Astrocyte of the spinal cord (primary cell): ENCODE data around the gene E2F2.
"Not testable (repeated sequence)": the region's sequence is repeated elsewhere in the genome, so short reads cannot be mapped to it uniquely, and the experiment has no call there.

Source experiments
- DNase-seq: peaks from one replicate; pipeline ENCODE4 v3.0.0; 2011; ENCODE audit warnings: low read depth, low spot score
- H3K4me3 ChIP-seq: 2 replicates; pipeline ENCODE4 v1.5.1; 2011; ENCODE audit warnings: low read depth, mild to moderate bottlenecking, low read length, moderate library complexity
- CTCF ChIP-seq: IDR thresholded peaks from 2 replicates; pipeline ENCODE4 v1.5.1; 2012; ENCODE audit warnings: low read depth, mild to moderate bottlenecking, low read length, inconsistent platforms
- in situ Hi-C: cut with HindIII; loops from 2 replicates; pipeline ENCODE4 v1.10.0; 2017; ENCODE audit warnings: low sequenced_read_pairs

The E2F2 gene

GRCh38 chr1:23505851-23506250 lies 25.2 kb downstream of the E2F2 start:
- no peak for DNase-seq
- TF ChIP-seq CTCF, result no peak
- H3K4me3 ChIP-seq, result no peak overlapping the region
- in situ Hi-C loops, result no loop called here

GRCh38 chr1:23504156-23504555 lies 26.9 kb downstream of the E2F2 start:
- H3K4me3 ChIP-seq, in situ Hi-C loops: not testable (repeated sequence)

DNA sequence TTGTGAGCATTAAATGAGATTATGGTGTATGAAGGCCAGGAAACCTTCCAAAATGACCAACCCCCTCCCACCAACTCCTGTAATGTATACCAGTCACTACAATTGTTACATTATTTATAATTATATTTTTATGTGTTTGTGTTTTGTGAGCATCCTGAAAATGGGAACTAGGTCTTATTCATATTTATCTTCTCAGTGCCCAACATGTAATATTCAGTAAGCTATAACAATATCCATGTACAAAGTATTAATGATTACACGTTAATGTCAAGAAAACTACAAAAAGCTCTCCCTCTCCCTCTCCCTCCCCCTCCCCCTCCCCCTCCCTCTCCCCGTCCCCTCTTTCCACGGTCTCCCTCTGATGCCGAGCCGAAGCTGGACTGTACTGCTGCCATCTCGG lies 28.1 kb downstream of the E2F2 start:
- TF ChIP-seq CTCF, result no peak
- no peak for DNase-seq
- H3K4me3 ChIP-seq, result no peak overlapping the region
- in situ Hi-C loops, result no loop called here

More at GRCh38 chr1:23504156-23504555, 26.9 kb downstream of the E2F2 start:
- not testable (repeated sequence) for DNase-seq

DNA sequence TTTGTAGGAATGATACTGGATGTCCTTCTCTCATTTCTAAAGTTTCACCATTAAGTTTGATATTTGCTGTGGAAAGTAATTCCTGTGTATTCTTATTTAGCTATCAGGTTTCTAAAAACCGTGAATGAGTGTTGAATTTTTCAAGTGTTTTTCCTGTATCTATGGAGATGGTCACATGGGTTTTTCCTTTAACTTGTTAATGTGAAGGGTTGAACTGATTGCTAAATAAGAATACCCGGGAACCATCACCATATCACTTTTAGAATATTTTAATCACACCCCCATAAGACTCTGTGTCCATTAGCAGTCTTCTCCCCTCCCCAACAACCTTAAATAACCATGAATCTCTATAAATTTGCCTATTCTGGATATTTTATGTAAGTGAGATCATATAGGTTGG lies 30.6 kb downstream of the E2F2 start:
- H3K4me3 ChIP-seq, result no peak overlapping the region
- DNase-seq, result no peak
- no peak for TF ChIP-seq CTCF
- in situ Hi-C loops, result no loop called here

DNA sequence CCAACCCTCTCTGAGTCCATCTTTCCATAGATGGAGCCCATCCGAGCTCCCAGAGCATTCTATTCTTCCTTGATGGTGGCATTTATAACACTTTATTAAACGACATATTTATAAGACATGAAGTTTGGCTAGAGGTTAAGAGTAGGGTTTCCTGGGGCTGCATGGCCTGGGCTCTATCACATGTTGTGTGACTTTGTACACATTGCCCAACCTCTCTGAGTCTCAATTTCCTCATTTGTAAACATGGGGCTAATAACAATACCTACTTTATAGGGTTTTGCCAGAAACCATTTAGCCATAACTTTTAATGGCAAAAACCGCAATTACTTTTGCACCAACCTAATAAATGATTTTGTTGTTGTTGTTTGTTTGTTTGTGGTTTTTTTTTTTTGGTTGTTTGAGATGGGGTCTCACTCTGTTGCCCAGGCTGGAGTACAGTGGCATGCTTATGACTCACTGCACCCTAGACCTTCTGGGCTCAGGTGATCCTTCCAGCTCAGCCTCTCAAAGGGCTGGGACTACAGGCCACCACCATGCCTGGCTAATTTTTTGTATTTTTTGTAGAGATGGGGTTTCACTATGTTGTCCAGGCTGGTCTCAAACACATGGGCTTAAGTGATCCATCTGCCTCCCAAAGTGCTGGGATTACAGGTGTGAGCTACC lies 33.1 kb downstream of the E2F2 start:
- no peak for DNase-seq
- H3K4me3 ChIP-seq, result no peak overlapping the region
- in situ Hi-C loops, result no loop called here
- no peak for TF ChIP-seq CTCF

- DNase-seq, result no peak
- no peak for TF ChIP-seq CTCF
- H3K4me3 ChIP-seq, result no peak overlapping the region
- in situ Hi-C loops, result no loop called here
Measured at GRCh38 chr1:23496490-23497181, 34.4 kb downstream of the E2F2 start.

- in situ Hi-C loops, DNase-seq: not testable (repeated sequence)
Measured at GRCh38 chr1:23494836-23495235, 36.2 kb downstream of the E2F2 start.

DNA sequence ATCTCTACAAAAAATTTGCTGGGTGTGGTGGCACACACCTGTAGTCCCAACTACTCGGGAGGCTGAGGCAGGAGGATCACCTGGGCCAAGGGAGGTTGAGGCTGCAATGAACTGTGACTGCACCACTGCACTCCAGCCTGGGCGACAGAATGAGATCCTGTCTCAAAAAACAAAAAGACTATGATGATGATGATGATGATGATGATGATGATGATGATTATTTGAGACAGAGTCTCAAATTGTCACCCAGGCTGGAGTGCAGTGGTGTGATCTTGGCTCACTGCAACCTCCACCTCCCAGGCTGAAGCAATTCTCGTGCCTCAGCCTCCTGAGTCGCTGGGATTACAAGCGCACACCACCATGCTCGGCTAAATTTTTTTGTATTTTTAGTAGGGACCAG lies 38.3 kb downstream of the E2F2 start:
- DNase-seq, H3K4me3 ChIP-seq, in situ Hi-C loops: not testable (repeated sequence)

More at GRCh38 chr1:23494836-23495235, 36.2 kb downstream of the E2F2 start:
- not testable (repeated sequence) for H3K4me3 ChIP-seq
